AG10803 (cell line): ENCODE data around the gene IVD.

Experiments used
- DNase-seq: peaks from one replicate; pipeline ENCODE4 v3.0.0; 2010; ENCODE audit warnings: low read depth
- H3K4me3 ChIP-seq: 2 replicates; pipeline ENCODE4 v1.5.1; 2011; ENCODE audit warnings: mild to moderate bottlenecking, low read length, control low read depth
- CTCF ChIP-seq: conservative IDR thresholded peaks from 2 replicates; pipeline ENCODE4 v1.5.1; 2011; ENCODE audit warnings: mild to moderate bottlenecking, low read length, control low read depth, inconsistent platforms

The IVD gene

GRCh38 chr15:40388941-40389823 is 16.4 kb upstream of the IVD start:
- DNase-seq = no peak
- no peak for TF ChIP-seq CTCF
- H3K4me3 ChIP-seq = no peak overlapping the region

GRCh38 chr15:40389824-40390595 is 15.6 kb upstream of the IVD start:
- no peak for DNase-seq
- no peak overlapping the region for H3K4me3 ChIP-seq
- TF ChIP-seq CTCF = no peak

GRCh38 chr15:40392986-40393948 is 12.3 kb upstream of the IVD start:
- peak; percentile 73 for DNase-seq
- no peak overlapping the region for H3K4me3 ChIP-seq
- TF ChIP-seq CTCF = no peak

- DNase-seq = no peak
- TF ChIP-seq CTCF = no peak
- H3K4me3 ChIP-seq = no peak overlapping the region
Measured at GRCh38 chr15:40397688-40398412, 7.7 kb upstream of the IVD start.

- no peak for DNase-seq
- H3K4me3 ChIP-seq = no peak overlapping the region
- TF ChIP-seq CTCF = no peak
Measured at GRCh38 chr15:40398413-40398873, 7.2 kb upstream of the IVD start.

- no peak for TF ChIP-seq CTCF
Measured at GRCh38 chr15:40399370-40399769, 6.2 kb upstream of the IVD start.

More at GRCh38 chr15:40399370-40399769, 6.2 kb upstream of the IVD start:
- H3K4me3 ChIP-seq = no peak overlapping the region
- DNase-seq = no peak
